NK-92 (cell line): ENCODE data around the gene ARAP3.

ENCODE experiments used
- DNase-seq: peaks from one replicate; lab custom pipeline; 2025; ENCODE audit not compliant: unreplicated experiment; lab: John Stamatoyannopoulos, UW

The ARAP3 gene

GRCh38 chr5:141703133-141703561, 21.1 kb upstream of the ARAP3 start:
- DNase-seq: no peak

- no peak for DNase-seq
Observed at GRCh38 chr5:141701360-141702119, 19.5 kb upstream of the ARAP3 start.

DNA sequence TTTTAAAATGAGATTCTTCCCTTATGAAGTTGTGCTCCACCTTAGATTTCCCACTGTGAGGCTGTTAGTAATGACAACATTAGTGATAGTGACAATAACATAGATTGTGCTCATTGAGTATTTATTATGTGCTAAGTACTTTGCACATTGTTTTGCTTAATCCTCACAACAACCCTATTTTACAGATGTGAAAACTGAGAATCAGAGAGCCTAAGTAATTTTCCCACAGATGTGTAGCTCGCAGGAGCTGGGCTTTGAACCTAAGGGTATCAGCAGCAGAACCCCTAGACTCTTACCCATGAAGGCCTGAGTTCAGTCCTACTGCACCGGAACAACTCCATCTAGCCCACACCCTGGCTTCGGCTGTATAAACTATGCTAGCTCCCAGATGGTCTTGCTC, 15.6 kb upstream of the ARAP3 start:
- no peak for DNase-seq

GRCh38 chr5:141696431-141696830, 14.4 kb upstream of the ARAP3 start:
- no peak for DNase-seq

- DNase-seq: no peak
Observed at GRCh38 chr5:141695627-141696215, 13.7 kb upstream of the ARAP3 start.

DNA sequence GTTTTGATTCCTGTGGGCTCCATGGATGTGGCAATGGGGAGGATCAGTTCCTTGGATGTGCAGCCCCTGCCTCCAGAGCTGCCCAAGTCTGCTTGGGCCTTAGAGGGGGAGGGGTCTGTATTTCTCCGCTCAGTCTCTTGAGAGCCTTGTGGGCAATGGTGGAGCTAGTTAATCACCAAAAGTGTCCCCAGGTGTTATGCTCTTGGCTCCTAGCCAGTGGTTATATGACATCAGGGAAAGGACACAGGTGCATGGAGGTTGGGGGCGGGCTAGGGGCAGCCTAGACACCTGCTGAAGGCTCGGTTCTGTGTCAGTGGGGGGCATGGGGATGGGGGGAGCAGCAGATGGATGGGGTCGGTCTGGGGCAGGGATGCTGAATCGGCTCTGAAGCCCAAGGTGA, 12.4 kb upstream of the ARAP3 start:
- DNase-seq: no peak

GRCh38 chr5:141692919-141693725, 11.1 kb upstream of the ARAP3 start:
- DNase-seq: no peak

DNA sequence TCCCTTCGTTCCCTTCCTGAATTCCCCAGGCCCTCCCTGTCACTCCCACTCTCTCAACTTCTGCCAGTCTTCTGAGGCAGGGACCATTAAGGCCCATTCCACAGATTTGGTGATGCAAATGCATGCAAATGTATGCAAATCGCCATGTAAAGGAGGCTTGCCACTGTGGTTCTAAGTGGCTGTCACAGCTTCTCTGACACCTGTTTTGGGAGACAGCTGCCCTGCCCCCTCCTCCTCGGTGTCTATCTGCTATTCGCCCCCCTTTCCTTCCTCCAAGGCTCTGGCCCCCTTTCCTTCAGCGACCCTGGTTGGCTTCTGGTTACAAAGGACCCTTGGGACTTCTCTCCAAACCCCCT, 10.5 kb upstream of the ARAP3 start:
- DNase-seq: no peak

DNA sequence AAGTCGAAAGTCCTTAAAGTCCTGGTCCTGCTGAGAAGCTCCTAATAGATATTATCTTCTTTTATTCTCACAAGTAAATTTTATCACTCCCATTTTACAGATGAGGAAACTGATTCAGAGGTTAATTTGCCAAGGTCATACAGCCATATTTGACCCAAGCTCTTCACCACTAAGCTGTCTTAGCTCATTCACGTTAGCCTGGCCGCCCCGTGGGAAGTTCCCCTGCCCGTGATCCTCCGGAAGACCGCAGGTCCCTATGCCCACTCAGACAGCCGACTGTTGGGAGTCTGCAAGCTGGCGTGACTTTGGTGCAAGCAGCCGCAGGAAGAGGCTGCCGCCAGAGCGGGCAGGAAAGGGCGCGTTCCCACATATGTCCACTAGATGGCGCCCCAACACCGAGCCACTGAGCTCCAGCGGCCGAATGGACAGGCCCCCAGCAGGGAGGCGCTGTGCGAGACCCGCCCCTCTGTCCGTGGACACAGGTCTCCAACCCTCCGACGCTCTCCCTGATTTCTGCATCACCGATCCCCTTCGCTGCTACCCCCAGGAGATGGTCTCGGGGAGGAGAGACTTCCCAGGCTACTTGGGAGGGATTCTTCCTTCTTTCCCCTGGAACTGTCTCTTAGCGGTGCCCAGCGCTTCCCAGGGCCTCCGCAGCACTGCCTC, 10.0 kb upstream of the ARAP3 start:
- DNase-seq: no peak

DNA sequence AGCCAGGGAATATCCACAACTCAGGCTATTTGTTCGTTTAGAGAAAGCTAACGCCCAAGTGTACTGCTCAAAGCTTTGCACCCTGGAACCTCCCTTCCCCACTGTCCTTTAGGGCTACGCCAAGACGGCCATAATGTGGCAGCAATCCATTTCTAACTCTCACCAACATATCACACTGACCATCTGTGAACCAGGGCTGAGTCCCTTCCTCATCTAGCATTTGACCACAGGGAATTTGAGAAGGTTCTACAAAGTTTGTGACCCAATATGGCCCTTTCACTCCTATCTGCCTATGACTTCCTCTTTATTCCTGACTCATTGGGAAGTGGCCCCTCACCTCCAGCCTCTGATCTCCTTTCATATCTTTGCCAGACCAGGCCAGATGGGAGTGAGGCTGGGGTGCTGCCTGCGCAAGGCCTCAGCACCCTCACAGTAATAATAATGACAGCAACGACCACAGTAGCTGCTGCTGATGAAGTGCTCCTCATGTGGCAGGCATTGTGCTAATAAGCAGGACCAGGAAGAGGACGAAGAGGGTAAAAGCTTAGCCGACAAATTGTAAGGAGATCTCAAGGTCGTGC, 9.3 kb upstream of the ARAP3 start:
- no peak for DNase-seq

DNA sequence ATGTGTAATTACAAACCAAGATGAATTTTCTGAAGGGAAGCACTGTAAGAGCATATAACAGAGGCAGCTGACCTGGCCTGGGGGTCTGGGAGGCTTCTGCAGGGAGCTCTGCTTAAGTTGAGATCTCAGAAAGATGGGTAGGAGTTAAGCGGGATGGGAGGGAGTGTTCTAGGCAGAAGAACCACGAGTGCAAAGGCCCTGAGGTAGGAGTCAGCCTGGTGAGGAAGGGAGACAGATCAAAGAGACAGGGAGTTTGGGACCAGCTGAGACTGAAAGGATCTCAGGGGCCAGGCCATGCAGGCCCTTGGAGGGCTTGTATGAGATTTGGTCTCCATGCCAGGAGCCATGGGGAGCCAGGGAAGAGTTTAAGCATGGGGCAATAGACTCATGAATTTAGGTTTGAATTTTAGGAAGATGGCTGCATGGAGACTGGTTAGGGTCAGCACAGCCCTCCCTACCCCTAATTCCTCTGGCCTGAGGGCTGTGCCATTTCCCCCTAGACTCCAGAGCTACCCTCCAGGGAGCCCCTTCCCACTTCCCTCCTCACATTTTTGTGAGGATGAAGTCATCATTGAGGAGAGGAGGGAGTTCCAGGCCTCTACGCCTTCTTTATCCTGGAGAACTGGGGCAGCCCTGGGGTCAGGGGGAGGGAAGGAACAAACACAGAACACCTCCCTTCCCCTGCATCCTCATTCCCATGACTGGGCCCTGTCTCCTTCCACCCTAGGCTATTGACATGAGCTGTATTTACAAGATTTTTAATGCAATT, 4.8 kb upstream of the ARAP3 start:
- no peak for DNase-seq

DNA sequence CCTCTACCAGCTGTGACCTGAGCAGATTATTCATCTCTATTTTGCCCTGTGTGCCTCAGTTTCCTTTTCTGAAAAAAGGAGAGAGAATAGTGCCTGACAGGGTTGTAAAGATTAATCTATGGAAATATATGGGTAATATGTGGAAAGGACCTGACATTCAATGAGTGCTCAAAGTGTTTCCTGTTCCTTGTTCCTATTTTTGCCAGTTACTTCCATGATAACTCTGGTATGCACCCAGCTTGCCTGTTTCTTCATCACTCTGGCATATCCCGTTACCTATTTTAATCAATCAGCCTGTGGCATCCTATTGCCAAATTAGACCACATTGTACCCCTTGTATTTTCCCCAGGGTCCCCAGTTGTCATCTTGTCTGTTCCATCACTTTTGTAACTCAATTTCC, 3.6 kb upstream of the ARAP3 start:
- DNase-seq: no peak

- no peak for DNase-seq
Observed at GRCh38 chr5:141683596-141684141, 1.6 kb upstream of the ARAP3 start.

- no peak for DNase-seq
Observed at GRCh38 chr5:141681295-141681694, 735 bp downstream of the ARAP3 start.

- no peak for DNase-seq
Observed at GRCh38 chr5:141680751-141681201, 1.3 kb downstream of the ARAP3 start.

GRCh38 chr5:141680178-141680577, 1.9 kb downstream of the ARAP3 start:
- DNase-seq: no peak

DNA sequence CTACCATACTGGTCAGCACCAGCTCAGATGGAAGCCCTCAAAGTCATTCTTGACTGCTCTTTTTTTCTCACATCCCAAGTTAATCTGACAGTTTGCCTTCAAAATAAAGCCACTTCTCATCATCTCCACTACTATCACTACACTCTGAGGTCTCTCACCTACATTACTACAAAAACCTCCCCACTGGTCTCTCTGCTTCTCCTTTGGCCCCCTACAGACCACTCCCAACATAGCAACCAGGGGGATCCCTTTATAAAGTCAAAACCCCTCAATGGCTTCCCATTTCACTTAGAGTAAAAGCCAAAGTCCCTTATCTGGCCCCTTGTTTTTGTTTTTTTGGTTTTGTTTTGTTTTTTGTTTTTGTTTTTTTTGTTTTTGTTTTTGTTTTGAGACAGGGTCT, 4.6 kb downstream of the ARAP3 start:
- DNase-seq: no peak

- no peak for DNase-seq
Observed at GRCh38 chr5:141675672-141676071, 6.4 kb downstream of the ARAP3 start.

DNA sequence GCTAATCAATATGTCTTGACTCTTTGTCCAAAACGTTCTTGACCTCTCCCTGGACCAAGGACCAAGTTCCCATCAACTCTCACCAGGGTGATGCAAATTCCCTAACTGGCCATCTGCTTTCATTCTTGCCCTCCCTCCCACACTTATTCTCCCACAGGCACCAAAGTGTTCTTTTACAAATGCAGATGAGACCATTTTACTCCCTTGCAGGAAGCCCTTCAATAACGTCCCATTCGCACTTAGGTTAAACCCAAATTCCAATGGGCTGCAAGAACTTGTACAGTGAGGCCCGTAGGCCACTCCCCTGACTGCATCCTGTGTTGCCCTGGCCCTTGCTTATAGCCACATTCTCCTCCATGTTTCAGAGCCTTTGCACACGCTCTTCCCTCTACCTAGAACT, 7.3 kb downstream of the ARAP3 start:
- DNase-seq: no peak
